Erythroblast (primary cell): ENCODE measurements around the gene PXYLP1.

ENCODE experiments used
- GATA1 ChIP-seq: IDR thresholded peaks from 2 replicates; pipeline ENCODE4 v1.6.1; 2011; ENCODE audit warnings: low read depth, mild to moderate bottlenecking, control low read depth, low read length, moderate library complexity
- POLR2A ChIP-seq: IDR thresholded peaks from 2 replicates; pipeline ENCODE4 v1.6.1; 2011; ENCODE audit warnings: mild to moderate bottlenecking, low read length

- no peak for TF ChIP-seq POLR2A
- no peak for TF ChIP-seq GATA1
These were observed 75.9 kb downstream of the PXYLP1 start for GRCh38 chr3:141307351-141308059.
